Lower leg skin (tissue), 4 donors: ENCODE measurements around the gene EML6. TPM values are rescaled to one million over a fixed set of nuclear protein-coding genes. Genes with fewer than 3 reads are reported as not detected.

Source experiments
- DNase-seq, 2 donors: peaks; one replicate each; pipeline ENCODE4 v3.0.0-alpha.2; 2019; ENCODE audit warnings: low spot score in 2 of 2
- H3K4me3 ChIP-seq: fragments of 200-600 bp; sonication (generic); 2 replicates; pipeline ENCODE4 v1.5.1; 2017; ENCODE audit warnings: mild to moderate bottlenecking, low read depth; ENCODE audit not compliant: poor library complexity, severe bottlenecking
- CTCF ChIP-seq, 3 donors: fragments of 450-650 bp; IDR thresholded peaks; one replicate each; pipeline ENCODE4 v1.5.1; 2016; ENCODE audit warnings: antibody characterized with exemption in 3 of 3, mild to moderate bottlenecking in 3 of 3, moderate library complexity in 2 of 3
- POLR2A ChIP-seq, 2 donors: fragments of 450-650 bp; IDR thresholded peaks; one replicate each; pipeline ENCODE4 v1.6.1; 2016 to 2017; ENCODE audit warnings: antibody characterized with exemption in 2 of 2, mild to moderate bottlenecking in 1 of 2, moderate library complexity in 1 of 2
- WGBS, 2 donors: methylation state at CpG; one replicate each; pipeline ENCODE4 v1.1.5; 2018; 5-methylcytosine and 5-hydroxymethylcytosine counted together
- intact Hi-C: fragments of 100-400 bp; cut with DNase I; formaldehyde crosslinking; loops from one replicate; pipeline ENCODE4 v1.15.0; 2023; ENCODE audit warnings: low total_unique reads
- total RNA-seq, 4 donors: library from RNA; depleted of rRNA; stranded (reverse); fragments of >200 nt; gene quantifications; one replicate each; pipeline ENCODE4 v1.1.0, GENCODE V29; 2016

Gene EML6
- total RNA-seq, 4 donors from 2014 or later, result 1.8 to 4.4 (median 3.3) TPM

GRCh38 chr2:54859416-54859815 lies 136.0 kb downstream of the EML6 start:
- DNase-seq, result no peak
- TF ChIP-seq CTCF (IDR thresholded peaks at IDR 0.05) (no peak), POLR2A (IDR thresholded peaks at IDR 0.05) (no peak)
- WGBS, 2 donors, result 46 to 58% methylated on average over 3 of the region's 3 CpGs
- intact Hi-C loops, result no loop called here
- H3K4me3 ChIP-seq, result no peak overlapping the region

GRCh38 chr2:54859997-54860701 lies 136.7 kb downstream of the EML6 start:
- DNase-seq, result no peak
- WGBS, 2 donors, result 77 to 80% methylated on average over 7 of the region's 7 CpGs
- intact Hi-C loops, result no loop called here
- TF ChIP-seq POLR2A (IDR thresholded peaks at IDR 0.05) (no peak), CTCF (IDR thresholded peaks at IDR 0.05) (no peak)
- no peak overlapping the region for H3K4me3 ChIP-seq

GRCh38 chr2:54862229-54862628 lies 138.8 kb downstream of the EML6 start:
- H3K4me3 ChIP-seq, result no peak overlapping the region
- no peak for TF ChIP-seq POLR2A (IDR thresholded peaks at IDR 0.05)
- TF ChIP-seq CTCF (IDR thresholded peaks at IDR 0.05), result no peak
- 91 to 94% methylated on average over 4 of the region's 4 CpGs for WGBS, 2 donors
- DNase-seq, result no peak
- intact Hi-C loops, result no loop called here

GRCh38 chr2:54862742-54863141 lies 139.3 kb downstream of the EML6 start:
- intact Hi-C loops, result no loop called here
- 90 to 96% methylated on average over 2 of the region's 2 CpGs for WGBS, 2 donors
- H3K4me3 ChIP-seq, result no peak overlapping the region
- DNase-seq, result no peak
- no peak for TF ChIP-seq CTCF (IDR thresholded peaks at IDR 0.05)
- no peak for TF ChIP-seq POLR2A (IDR thresholded peaks at IDR 0.05)

- TF ChIP-seq CTCF (IDR thresholded peaks at IDR 0.05) (no peak), POLR2A (IDR thresholded peaks at IDR 0.05) (no peak)
- no peak for DNase-seq
- WGBS, 2 donors, result 57 to 58% methylated on average over 5 of the region's 5 CpGs
Observed at GRCh38 chr2:54863660-54864059, 140.2 kb downstream of the EML6 start.

GRCh38 chr2:54864096-54864495 lies 140.6 kb downstream of the EML6 start:
- WGBS, 2 donors, result 41 to 47% methylated on average over 1 of the region's 1 CpG
- no peak overlapping the region for H3K4me3 ChIP-seq
- no peak for DNase-seq
- no peak for TF ChIP-seq CTCF (IDR thresholded peaks at IDR 0.05)
- TF ChIP-seq POLR2A (IDR thresholded peaks at IDR 0.05), result no peak
- intact Hi-C loops, result no loop called here

More at GRCh38 chr2:54863660-54864059, 140.2 kb downstream of the EML6 start:
- intact Hi-C loops, result no loop called here
- H3K4me3 ChIP-seq, result no peak overlapping the region
